GM18868 (cell line): ENCODE data around the gene HOTAIR.
A peak's percentile ranks its signal among the peaks of the same experiment; 100 is the strongest.

Source experiments
- ATAC-seq: cut with Tn5 transposase; IDR thresholded peaks from one replicate; pipeline ENCODE4 v1.9.1; 2021; ENCODE audit warnings: mild to moderate bottlenecking, moderate library complexity; ENCODE audit not compliant: unreplicated experiment

Gene HOTAIR

DNA sequence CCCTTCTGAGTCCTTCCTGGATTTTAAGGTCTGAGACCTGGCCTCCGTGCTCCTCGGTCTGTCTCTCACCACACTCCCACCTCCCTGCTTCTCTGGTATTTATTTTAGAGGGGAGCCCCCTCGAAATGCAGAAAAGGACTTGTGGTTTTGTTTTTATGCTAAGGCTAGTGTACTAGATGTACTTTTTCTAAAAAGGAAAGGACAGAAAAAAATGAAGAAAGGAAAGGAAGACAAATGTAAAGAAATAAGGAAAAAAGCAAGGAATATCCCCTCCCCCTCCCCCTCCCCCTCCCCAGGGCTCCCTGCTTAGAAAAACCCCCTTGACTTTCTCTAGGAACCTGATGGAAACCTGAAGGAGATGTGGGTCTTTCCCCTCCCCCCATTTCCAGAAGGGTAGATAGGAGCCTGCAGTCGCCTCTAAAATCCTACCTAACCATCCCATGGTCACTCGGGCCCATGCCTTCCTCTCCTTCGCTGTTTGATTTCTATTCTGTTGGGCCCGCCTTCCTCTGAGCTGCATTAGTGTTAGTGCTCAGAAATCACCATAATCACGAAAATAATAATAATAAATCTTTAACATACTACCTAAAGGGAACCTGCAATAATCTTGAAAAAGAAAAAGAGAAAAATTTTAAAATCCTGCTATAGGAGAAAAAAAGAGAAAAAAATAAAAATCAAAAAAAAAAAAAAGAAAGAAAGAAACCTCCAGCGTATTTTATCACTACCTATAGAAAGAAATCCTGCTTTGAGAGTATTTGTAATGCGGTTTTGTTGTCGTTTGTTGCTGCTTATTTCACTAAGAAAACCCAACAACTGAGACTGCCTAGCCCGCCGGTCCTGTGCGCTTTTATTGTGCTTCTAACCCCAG lies 37.1 kb upstream of the HOTAIR start:
- no peak for ATAC-seq

DNA sequence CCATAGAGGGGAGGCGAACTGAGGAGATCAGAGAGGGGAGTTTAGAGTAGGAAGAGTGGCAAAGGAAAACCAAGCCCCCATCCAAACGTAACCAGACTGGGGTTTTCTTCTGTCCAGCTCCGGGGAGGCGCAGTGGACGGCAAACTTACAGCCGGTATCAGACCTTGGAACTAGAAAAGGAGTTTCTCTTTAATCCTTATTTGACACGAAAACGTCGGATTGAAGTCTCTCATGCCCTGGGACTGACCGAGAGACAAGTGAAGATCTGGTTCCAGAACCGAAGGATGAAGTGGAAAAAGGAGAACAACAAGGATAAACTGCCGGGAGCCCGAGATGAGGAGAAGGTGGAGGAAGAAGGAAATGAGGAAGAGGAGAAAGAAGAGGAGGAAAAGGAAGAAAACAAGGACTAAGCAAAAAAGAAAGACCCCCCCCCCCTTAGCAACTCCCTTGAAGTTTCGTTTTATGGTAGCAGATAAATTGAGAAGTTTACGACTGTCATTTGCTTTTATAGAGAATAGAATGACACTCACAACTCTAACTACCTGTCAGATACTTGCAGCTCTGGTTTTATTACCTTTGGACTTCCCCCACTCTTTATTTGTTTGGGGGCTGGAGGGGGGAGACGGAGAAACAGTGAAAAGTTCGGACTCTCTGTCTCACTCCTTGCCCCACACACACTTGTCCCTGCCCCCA lies 36.4 kb upstream of the HOTAIR start:
- no peak for ATAC-seq

DNA sequence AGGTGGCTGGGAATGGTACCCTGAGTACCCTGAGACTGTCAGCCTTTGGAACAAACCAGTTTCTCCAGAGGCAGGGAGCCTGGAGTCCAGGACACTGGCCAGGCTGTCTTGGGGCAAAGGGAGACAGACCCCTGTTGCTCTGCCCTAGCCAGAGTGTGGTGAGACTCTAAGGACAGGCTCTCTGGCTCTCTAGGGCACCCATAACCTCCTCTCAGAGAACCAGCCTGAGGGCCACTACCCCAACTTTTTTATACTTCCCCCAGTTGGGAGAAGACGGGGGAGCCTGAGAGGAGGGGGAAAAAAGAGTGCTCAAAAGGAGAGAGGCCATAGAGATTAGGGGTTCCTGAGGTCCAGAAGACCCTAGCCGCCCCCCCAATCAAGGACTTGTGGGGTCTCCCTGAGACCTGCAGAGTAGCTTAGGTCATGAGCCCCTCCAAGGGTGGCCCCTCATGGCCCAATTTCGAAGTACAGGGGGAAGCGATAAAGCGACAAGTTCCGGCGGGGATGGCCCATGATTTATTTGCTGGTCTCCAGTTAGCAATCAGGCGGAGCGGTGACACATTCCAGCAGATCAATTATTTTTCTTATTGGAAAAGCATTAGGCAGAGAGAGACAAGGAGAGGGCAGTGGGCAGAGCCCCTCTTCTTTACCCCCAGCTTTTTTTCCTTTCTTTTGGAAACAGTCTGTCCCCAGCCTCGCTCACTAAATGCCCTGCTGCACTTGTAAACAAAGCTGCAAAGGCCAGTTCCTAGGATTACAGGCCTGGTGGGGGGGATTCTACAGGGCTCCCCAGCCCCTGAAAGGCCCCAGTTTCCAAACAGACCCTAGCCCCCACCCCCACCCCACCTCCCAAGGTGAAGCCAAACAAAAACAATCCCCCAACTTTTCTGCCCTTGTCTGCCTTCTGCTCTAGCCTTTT lies 35.6 kb upstream of the HOTAIR start:
- ATAC-seq: no peak

- ATAC-seq: no peak
Measured at GRCh38 chr12:54009171-54010052, 34.7 kb upstream of the HOTAIR start.

GRCh38 chr12:54008260-54008552 lies 33.5 kb upstream of the HOTAIR start:
- ATAC-seq: no peak

GRCh38 chr12:54007538-54008259 lies 32.9 kb upstream of the HOTAIR start:
- no peak for ATAC-seq

DNA sequence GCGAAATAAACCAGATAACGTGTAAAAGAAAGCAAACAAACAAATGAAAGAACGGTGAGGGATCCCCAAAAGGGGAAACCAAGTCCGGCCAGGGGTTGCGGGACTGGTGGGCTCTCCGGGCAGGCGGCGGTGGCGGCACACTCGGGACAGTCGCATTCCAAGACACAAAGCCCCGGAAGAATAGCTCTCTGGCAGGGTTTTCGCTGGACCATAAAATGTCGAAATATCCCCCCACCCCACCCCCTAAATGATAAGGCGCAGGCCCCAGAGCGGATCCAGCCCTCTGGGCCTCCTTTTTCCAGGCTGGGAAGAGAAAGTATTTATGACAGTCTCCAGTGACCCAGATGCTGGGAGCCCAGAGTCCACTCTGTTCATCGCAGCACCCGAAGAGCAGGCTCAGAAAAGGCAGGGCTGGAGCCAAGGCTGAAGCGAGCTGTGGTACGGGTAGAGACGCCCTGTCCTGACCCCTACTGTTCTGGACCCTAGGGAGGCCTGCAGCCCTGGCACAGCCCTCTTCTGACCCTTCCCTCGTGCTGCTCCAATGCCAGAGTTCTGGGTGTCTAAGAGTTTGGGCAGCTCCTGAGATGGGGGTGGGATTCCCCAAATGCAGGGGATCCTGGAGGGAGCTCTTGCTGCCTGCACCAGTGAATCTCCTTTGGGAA lies 31.9 kb upstream of the HOTAIR start:
- ATAC-seq: no peak

DNA sequence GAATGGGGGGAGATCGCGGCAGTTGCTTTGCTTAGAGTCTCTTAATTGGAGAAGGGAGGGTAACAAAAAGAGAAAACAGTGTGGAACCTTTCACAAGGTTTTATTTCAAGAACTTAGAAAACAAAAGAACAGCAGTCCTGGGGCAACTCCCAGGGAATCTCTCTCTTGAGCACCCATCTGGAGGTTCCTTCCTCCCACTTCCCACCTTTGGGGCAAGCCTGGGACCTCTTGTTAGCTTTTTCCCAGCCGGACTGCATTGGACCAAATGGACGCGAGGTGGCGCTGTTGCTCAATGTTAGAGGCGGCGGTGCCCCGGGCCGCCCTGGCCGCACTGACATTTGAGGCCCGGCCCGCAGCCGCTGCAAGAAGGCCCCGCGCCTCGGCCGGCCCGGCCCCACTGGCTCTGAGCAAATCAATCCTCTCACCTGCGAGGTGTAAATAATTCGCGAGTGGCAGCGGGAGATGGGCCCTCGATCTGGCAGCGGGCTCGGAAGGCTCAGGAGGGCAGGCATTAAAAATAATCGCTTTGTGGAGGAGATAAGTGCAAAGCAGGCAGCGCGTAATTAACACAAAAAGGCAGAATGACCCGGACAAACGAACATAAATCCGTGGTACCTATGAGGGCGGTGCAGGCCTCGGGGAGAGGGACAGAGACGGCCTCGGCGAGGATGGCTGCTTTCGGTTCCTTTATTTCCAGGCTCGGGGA lies 31.3 kb upstream of the HOTAIR start:
- ATAC-seq: peak; percentile 62

- ATAC-seq: no peak
Measured at GRCh38 chr12:54005531-54005852, 30.7 kb upstream of the HOTAIR start.

DNA sequence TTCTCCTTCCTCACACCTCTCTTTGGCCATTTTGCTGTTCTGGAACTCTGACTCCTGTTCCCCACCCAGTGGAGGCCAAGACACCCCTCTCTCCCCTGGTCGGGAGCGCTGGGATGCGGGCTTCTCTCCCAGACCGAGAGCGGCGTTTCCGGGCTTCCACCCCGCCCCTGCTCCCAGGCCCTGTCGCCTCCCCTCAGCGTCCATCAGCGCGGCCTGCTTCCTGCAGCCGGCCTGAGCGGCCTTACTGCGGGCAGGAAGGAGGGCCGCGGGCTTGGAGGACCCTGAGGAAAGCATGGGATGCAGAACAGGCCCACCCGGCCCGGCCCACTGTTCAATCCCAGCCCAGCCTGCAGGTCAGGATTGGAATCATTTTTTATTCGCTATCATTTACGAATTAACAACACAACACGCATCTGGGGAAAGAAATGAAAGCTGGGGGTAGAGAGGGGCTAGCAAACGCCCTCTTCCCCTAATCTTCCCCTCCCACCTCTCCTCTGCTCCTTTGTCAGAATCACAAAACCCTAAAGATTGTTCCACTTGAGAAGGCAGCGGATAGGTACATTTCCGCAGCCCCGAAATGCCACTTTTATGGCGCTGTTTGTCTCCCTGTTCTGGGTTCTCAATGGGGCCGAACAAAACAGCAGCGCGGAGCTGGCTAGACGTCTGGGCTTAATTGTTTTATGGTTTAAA lies 30.2 kb upstream of the HOTAIR start:
- no peak for ATAC-seq

DNA sequence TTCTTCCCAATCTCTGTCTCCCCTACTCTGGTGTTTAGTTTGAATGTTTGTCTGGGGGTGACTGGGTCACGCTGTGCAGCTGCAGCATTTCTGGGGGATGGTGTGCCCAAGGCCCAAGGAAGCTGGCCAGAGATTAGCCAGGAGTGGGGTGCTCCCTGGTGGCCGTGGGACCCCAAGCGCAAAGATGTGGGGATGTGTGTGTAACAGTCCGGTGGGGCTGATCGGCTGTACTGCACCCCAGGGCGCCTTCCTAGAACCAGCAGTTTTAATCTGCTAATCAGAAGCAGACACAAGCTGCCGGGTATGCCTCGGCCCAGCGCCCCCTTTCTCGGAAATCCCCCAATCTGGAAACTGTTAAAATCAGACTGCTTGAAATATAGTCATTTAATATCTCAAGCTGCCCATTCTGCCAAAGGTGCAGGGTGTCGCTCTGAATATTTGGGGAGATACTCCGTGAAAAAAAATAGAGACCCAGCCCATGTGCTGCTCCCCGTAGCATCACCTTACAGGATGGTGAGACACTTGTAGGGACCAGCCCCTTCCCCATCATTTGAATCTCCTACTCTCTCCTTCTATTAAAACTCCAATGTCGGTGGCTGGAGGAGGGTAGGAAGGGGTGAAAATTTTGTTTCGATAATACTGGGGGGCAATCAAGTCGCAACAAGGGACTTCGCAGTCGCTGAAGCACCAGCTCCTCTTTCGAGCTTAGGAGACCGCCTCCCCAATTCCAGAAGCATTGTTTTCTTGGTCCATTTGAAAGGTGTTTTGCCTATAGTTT lies 29.5 kb upstream of the HOTAIR start:
- ATAC-seq: no peak

DNA sequence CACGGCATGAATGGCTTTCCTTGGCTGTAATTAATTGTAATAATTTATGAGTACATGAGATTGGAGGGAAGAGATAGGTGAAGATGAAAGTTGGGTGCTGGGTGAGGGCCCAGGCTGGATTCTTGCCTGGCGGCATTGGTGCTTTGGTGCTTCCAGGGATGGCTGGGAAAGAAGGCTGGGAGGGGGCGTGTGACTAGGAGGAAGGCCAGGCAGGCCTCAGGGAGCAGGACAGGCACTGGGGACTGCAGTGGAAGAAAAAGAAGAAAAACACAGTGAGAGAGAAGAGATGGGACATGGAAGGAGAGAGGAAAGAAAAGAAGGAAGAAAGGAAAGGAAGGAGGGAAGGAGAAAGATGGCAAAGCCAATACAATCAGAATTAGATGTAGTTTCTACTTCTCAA lies 28.9 kb upstream of the HOTAIR start:
- no peak for ATAC-seq

- no peak for ATAC-seq
Measured at GRCh38 chr12:54002915-54003389, 28.2 kb upstream of the HOTAIR start.

- no peak for ATAC-seq
Measured at GRCh38 chr12:54002278-54002914, 27.6 kb upstream of the HOTAIR start.

DNA sequence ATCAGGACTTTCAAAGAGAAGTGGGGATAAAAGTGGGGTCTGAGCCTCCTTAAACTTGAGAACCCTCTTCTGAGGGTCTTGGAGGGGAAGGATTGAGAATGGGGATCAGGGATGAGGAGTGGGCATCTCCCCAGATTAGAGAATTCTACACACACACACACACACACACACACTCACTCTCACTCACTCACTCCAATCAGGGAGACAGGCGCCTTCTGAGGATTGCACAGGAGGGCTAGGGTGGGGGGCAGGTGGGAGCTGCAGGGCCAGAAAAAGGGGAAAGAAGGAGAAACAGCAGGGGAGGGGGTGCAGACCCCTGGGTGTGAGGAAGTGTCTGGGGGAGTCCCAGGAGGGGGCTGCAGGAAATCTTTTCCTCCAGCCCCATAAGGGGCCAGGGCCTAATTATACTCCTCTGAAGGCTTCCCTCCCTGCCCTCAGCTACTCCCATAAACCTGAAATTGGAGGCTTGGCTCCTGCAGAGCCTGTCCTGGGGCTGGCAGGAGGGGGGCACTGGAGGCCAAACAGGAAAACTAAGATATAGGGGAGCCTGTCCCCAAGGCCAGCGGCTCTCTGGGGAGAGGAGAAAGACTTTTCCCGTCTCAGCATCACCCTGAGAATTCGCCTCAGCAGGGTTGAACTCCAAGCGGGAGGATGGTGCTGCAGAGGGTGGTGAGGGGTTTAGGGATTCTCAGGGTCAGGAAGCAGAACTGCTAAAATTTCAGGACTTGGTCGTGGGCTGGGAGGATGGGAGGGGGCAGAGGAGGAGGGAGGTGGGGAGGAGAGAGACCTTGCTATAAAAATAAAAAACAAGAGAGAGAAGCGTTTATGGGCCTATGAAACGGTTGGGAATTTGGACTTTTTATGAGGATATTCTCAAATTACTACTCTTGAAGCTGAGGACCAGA lies 26.8 kb upstream of the HOTAIR start:
- no peak for ATAC-seq
